ENCODE data around the gene SMPD1. TPM values are rescaled to one million over a fixed set of nuclear protein-coding genes. Genes with fewer than 3 reads are reported as not detected.

Gene SMPD1
- total RNA-seq, 4 donors from 2014 or later = 19.2 to 56.1 (median 42.4) TPM

DNA sequence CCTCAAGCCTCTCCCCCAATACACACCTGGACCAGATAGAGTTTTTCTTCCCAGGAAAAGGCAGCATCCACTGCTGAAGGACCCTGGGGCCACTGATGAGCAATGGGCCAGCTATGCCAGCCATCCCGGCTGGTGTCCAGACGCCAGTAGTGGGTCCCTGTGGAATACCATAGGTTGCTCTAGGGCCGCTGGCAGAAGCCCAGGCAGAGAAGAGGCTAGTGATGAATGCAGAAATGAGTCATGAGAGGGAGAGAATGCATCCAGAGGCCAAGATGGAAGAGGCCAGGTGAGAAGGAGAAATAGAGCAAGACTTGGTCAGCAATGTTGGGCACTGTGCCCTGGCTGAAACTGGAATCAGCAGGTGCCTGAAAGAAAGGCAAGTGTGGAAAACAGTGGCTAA, 41.6 kb downstream of the SMPD1 start:
- Histone ChIP-seq H3K27ac (no peak overlapping the region), H3K9me3 (no peaks in the 10 kb centered on the region), H3K4me3 (no peak overlapping the region), H3K4me1 (no peaks in the 10 kb centered on the region), H3K36me3 (no peaks in the 10 kb centered on the region), H3K27me3 (no peaks in the 10 kb centered on the region)
- in situ Hi-C loops (cut with MboI; ENCODE audit: low sequenced_read_pairs in 4 of 4) (no loop called here), intact Hi-C loops (cut with DNase I; ENCODE audit: low total_unique reads) (no loop called here)
- ATAC-seq = no peak
- no peak for TF ChIP-seq POLR2A (IDR thresholded peaks at IDR 0.05)
- TF ChIP-seq, protein P1, sequence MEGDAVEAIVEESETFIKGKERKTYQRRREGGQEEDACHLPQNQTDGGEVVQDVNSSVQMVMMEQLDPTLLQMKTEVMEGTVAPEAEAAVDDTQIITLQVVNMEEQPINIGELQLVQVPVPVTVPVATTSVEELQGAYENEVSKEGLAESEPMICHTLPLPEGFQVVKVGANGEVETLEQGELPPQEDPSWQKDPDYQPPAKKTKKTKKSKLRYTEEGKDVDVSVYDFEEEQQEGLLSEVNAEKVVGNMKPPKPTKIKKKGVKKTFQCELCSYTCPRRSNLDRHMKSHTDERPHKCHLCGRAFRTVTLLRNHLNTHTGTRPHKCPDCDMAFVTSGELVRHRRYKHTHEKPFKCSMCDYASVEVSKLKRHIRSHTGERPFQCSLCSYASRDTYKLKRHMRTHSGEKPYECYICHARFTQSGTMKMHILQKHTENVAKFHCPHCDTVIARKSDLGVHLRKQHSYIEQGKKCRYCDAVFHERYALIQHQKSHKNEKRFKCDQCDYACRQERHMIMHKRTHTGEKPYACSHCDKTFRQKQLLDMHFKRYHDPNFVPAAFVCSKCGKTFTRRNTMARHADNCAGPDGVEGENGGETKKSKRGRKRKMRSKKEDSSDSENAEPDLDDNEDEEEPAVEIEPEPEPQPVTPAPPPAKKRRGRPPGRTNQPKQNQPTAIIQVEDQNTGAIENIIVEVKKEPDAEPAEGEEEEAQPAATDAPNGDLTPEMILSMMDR (IDR thresholded peaks at IDR 0.05 in 4 of 5, conservative IDR thresholded peaks at IDR 0.05 in 1 of 5) = no peak
- DNase-seq = no peak

DNA sequence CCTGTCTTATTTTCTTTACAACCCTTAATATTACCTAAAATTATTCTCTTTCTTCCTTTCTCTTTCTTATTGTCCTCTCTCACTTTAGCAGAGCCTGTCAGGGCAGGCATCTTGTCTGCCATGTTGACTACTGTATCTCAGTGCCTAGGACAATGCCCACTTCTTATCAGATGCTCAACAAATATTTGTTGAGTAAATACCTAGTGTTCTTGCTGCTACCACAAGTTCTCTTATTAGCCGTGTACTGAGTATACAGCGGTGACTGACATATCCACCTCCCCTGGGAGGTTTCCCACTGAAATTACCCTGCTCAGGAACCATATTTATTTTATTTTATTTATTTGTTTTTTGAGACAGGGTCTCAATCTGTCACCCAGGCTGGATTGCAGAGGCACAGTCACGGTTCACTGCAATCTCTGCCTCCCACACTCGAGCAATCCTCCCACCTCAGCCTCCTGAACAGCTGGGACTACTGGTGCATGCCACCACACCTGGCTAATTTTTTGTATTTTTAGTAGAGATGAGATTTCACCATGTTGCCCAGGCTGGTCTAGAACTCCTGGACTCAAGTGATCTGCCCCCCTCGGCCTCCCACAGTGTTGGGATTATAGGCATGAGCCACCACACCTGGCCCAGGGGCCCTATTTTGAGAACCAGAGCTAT, 43.9 kb downstream of the SMPD1 start:
- Histone ChIP-seq H3K4me3 (no peak overlapping the region), H3K36me3 (no peaks in the 10 kb centered on the region), H3K27me3 (no peaks in the 10 kb centered on the region), H3K4me1 (no peaks in the 10 kb centered on the region), H3K27ac (no peak overlapping the region), H3K9me3 (no peaks in the 10 kb centered on the region)
- intact Hi-C loops (cut with DNase I; ENCODE audit: low total_unique reads) = no loop called here
- TF ChIP-seq POLR2A (IDR thresholded peaks at IDR 0.05) = no peak
- ATAC-seq (no peak), DNase-seq (no peak)
- in situ Hi-C loops (cut with MboI; ENCODE audit: low sequenced_read_pairs in 4 of 4) = no loop called here

DNA sequence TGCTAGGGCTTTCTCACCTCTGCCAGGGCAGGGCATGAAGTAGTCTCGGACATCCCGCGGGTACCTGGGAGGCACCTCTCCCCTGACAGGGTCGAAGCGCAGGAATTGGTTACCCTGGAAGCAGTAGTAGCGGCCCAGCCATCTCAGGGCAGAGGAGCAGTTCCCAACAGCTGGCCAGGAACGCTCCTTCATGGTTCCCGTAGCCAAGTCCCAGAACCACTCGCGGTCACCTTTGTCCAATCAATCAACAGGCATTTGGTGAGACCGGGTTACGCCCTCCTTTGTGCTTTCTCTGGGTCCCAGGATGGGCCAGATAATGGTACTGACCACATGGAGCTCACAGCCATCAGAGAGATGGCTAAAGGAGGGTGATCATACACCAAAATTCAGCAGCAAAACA, 47.1 kb downstream of the SMPD1 start:
- ATAC-seq (no peak), DNase-seq (no peak)
- intact Hi-C loops (cut with DNase I; ENCODE audit: low total_unique reads) (no loop called here), in situ Hi-C loops (cut with MboI; ENCODE audit: low sequenced_read_pairs in 4 of 4) (no loop called here)
- no peak for TF ChIP-seq POLR2A (IDR thresholded peaks at IDR 0.05)
- TF ChIP-seq, protein P1 (IDR thresholded peaks at IDR 0.05 in 4 of 5, conservative IDR thresholded peaks at IDR 0.05 in 1 of 5) = no peak
- Histone ChIP-seq H3K4me1 (no peaks in the 10 kb centered on the region), H3K9me3 (no peaks in the 10 kb centered on the region), H3K36me3 (no peaks in the 10 kb centered on the region), H3K27me3 (no peaks in the 10 kb centered on the region), H3K4me3 (no peak overlapping the region), H3K27ac (no peak overlapping the region)

DNA sequence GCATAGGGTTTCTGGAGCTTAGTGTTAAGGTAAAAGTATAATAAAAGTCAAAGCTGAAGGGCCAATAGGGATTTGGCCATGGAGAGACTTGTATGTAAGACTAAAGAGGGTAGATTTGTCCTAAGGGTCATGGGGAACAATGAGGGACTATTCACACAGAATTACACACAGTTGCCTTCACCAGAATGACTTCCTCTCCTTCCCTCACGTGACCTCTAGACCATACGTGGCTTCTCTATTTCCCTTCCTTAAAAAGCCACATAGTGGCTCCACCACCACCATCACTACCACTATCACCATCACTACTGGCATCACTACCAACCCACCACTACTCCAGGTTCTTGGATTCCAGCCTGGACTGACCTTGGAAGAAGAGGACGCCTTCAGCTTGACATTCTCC, 47.7 kb downstream of the SMPD1 start:
- no peak overlapping the region for H3K4me3 ChIP-seq
- H3K36me3 ChIP-seq = no peaks in the 10 kb centered on the region
- H3K27ac ChIP-seq = no peak overlapping the region
- intact Hi-C loops (cut with DNase I; ENCODE audit: low total_unique reads) (no loop called here), in situ Hi-C loops (cut with MboI; ENCODE audit: low sequenced_read_pairs in 4 of 4) (no loop called here)
- DNase-seq (no peak), ATAC-seq (no peak)
- H3K4me1 ChIP-seq = no peaks in the 10 kb centered on the region
- TF ChIP-seq POLR2A (IDR thresholded peaks at IDR 0.05) = no peak
- TF ChIP-seq, protein P1 (IDR thresholded peaks at IDR 0.05 in 4 of 5, conservative IDR thresholded peaks at IDR 0.05 in 1 of 5) = no peak
- no peaks in the 10 kb centered on the region for H3K27me3 ChIP-seq
- no peaks in the 10 kb centered on the region for H3K9me3 ChIP-seq

DNA sequence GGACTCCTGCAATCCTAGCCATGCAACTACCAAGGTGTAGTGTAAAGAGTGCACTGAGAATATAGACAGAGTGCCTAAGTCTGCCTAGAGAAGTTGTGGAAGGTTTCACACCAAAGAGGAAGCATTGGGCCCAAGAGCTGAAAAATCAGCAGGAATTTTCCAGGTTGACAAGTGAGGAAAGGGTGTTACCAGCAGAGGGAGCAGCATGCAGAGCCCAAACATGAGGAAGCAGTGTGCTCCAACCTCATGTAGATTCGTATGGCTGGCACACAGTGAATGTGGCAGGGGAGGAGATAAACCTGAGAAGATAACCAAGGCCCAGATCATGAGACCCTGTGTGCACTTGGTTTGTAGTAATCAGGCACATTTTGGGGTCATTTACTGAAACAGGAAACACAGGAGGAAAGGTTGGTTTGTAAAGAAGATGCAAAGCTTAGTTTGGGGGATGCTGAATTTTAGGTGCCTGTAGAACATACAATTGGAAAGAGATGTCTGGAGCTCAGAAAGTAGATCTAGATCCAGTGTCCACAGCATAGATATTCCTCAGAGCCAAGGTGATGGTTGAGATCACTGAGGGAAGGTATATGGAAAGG, 48.8 kb downstream of the SMPD1 start:
- Histone ChIP-seq H3K36me3 (no peaks in the 10 kb centered on the region), H3K4me3 (no peak overlapping the region), H3K9me3 (no peaks in the 10 kb centered on the region), H3K27me3 (no peaks in the 10 kb centered on the region), H3K4me1 (no peaks in the 10 kb centered on the region), H3K27ac (no peak overlapping the region)
- intact Hi-C loops (cut with DNase I; ENCODE audit: low total_unique reads) = no loop called here
- peak; percentile 43 to 72 for ATAC-seq
- TF ChIP-seq, protein P1 (IDR thresholded peaks at IDR 0.05 in 4 of 5, conservative IDR thresholded peaks at IDR 0.05 in 1 of 5) = peak in 3 of 5 experiments; percentile 39 to 63 (median 56)
- no peak for TF ChIP-seq POLR2A (IDR thresholded peaks at IDR 0.05)
- DNase-seq = peak; percentile 15 to 29
- in situ Hi-C loops (cut with MboI; ENCODE audit: low sequenced_read_pairs in 4 of 4) = no loop called here
